SU-DHL-6 (cell line): ENCODE measurements around the gene GZMB.
"Not testable (repeated sequence)": the region's sequence is repeated elsewhere in the genome, so short reads cannot be mapped to it uniquely, and the experiment has no call there.

Experiments
- H2AFZ ChIP-seq: fragments of 200-600 bp; sonication (generic); 2 replicates; pipeline ENCODE4 v1.6.1; 2014; ENCODE audit warnings: low read depth, mild to moderate bottlenecking, moderate library complexity, mixed read lengths, antibody characterized with exemption, low read length; ENCODE audit not compliant: severe bottlenecking
- H3F3A ChIP-seq: fragments of 200-600 bp; shearing (Covaris generic); 2 replicates; pipeline ENCODE4 v1.6.0; 2016; ENCODE audit warnings: antibody characterized with exemption, mild to moderate bottlenecking; ENCODE audit not compliant: insufficient read depth
- H3K27ac ChIP-seq: fragments of 200-600 bp; sonication (generic); 2 replicates; pipeline ENCODE4 v1.5.1; 2016; ENCODE audit warnings: low read depth, mild to moderate bottlenecking, low read length, moderate library complexity, mixed read lengths
- H3K27me3 ChIP-seq: fragments of 200-600 bp; sonication (generic), shearing (Covaris generic); 2 replicates; pipeline ENCODE4 v1.6.0; 2014; ENCODE audit warnings: mild to moderate bottlenecking, low read length
- H3K36me3 ChIP-seq: fragments of 200-600 bp; sonication (generic); 2 replicates; pipeline ENCODE4 v1.6.1; 2014; ENCODE audit warnings: mild to moderate bottlenecking, low read length, mixed read lengths
- H3K4me2 ChIP-seq: fragments of 300-600, 200-600 bp; shearing (Covaris generic), sonication (generic); 2 replicates; pipeline ENCODE4 v1.6.0; 2014; ENCODE audit warnings: low read length, low read depth, mild to moderate bottlenecking; ENCODE audit not compliant: poor library complexity, severe bottlenecking
- H3K4me3 ChIP-seq: fragments of 200-600 bp; sonication (generic); 2 replicates; pipeline ENCODE4 v1.5.1; 2014; ENCODE audit warnings: antibody characterized with exemption, low read length, mild to moderate bottlenecking, mixed read lengths; ENCODE audit not compliant: insufficient read depth, poor library complexity, severe bottlenecking
- H3K79me2 ChIP-seq: fragments of 200-600 bp; sonication (generic); 2 replicates; pipeline ENCODE4 v1.6.1; 2014; ENCODE audit warnings: mild to moderate bottlenecking, low read length, moderate library complexity; ENCODE audit not compliant: insufficient read depth
- H3K9ac ChIP-seq: fragments of 200-600 bp; sonication (generic); 2 replicates; pipeline ENCODE4 v1.7.0; 2014; ENCODE audit warnings: mild to moderate bottlenecking, low read length
- H3K9me2 ChIP-seq: fragments of 200-600 bp; sonication (generic); replicated peaks from 2 replicates; pipeline ENCODE4 v1.6.1; 2014; ENCODE audit warnings: low read length; ENCODE audit not compliant: insufficient read depth
- H3K9me3 ChIP-seq: fragments of 200-600 bp; sonication (generic); 2 replicates; pipeline ENCODE4 v1.6.1; 2014; ENCODE audit warnings: low read length, mixed read lengths; ENCODE audit not compliant: insufficient read depth
- H4K20me1 ChIP-seq: fragments of 200-600 bp; sonication (generic); 2 replicates; pipeline ENCODE4 v1.6.1; 2014; ENCODE audit warnings: low read depth, mild to moderate bottlenecking, antibody characterized with exemption, low read length, moderate library complexity, mixed read lengths
- EZH2phosphoT487 ChIP-seq: fragments of 200-600 bp; sonication (generic), shearing (Covaris generic); conservative IDR thresholded peaks from 2 replicates; pipeline ENCODE4 v1.6.1; 2018; ENCODE audit warnings: mild to moderate bottlenecking, antibody characterized with exemption, low read length, moderate library complexity, mixed read lengths
- TF ChIP-seq, protein P1 (sequence below): fragments of 200-600 bp; sonication (generic); IDR thresholded peaks from one replicate; pipeline ENCODE4 v1.5.1; 2017; ENCODE audit warnings: antibody characterized with exemption, mild to moderate bottlenecking, low read length, moderate library complexity; ENCODE audit not compliant: insufficient read depth, poor library complexity, severe bottlenecking

The GZMB gene

GRCh38 chr14:24664366-24664765 lies 30.4 kb upstream of the GZMB start:
- Histone ChIP-seq H3K79me2 (no peaks in the 10 kb centered on the region), H3K27ac (no peak overlapping the region), H3K9me3 (no peaks in the 10 kb centered on the region), H3K9ac (no peak overlapping the region), H2AFZ (no peak overlapping the region), H3K4me3 (no peak overlapping the region), H3K9me2 (no peaks in the 10 kb centered on the region), H3K36me3 (no peaks in the 10 kb centered on the region), H3F3A (no peaks in the 10 kb centered on the region), H3K4me2 (no peak overlapping the region), H4K20me1 (no peaks in the 10 kb centered on the region), H3K27me3 (no peaks in the 10 kb centered on the region)
- TF ChIP-seq, protein P1, sequence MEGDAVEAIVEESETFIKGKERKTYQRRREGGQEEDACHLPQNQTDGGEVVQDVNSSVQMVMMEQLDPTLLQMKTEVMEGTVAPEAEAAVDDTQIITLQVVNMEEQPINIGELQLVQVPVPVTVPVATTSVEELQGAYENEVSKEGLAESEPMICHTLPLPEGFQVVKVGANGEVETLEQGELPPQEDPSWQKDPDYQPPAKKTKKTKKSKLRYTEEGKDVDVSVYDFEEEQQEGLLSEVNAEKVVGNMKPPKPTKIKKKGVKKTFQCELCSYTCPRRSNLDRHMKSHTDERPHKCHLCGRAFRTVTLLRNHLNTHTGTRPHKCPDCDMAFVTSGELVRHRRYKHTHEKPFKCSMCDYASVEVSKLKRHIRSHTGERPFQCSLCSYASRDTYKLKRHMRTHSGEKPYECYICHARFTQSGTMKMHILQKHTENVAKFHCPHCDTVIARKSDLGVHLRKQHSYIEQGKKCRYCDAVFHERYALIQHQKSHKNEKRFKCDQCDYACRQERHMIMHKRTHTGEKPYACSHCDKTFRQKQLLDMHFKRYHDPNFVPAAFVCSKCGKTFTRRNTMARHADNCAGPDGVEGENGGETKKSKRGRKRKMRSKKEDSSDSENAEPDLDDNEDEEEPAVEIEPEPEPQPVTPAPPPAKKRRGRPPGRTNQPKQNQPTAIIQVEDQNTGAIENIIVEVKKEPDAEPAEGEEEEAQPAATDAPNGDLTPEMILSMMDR = no peak
- no peak for TF ChIP-seq EZH2phosphoT487

- H3K27ac ChIP-seq = no peak overlapping the region
- no peaks in the 10 kb centered on the region for H3K79me2 ChIP-seq
- no peaks in the 10 kb centered on the region for H3K9me2 ChIP-seq
- TF ChIP-seq EZH2phosphoT487 = no peak
- TF ChIP-seq, protein P1 = no peak
- no peak overlapping the region for H3K4me2 ChIP-seq
- no peak overlapping the region for H3K9ac ChIP-seq
- H3K27me3 ChIP-seq = no peaks in the 10 kb centered on the region
- H3K4me3 ChIP-seq = no peak overlapping the region
- H3F3A ChIP-seq = no peaks in the 10 kb centered on the region
- H2AFZ ChIP-seq = no peak overlapping the region
- H4K20me1 ChIP-seq = no peaks in the 10 kb centered on the region
- H3K36me3 ChIP-seq = no peaks in the 10 kb centered on the region
- no peaks in the 10 kb centered on the region for H3K9me3 ChIP-seq
Measured at GRCh38 chr14:24662753-24663152, 28.8 kb upstream of the GZMB start.

DNA sequence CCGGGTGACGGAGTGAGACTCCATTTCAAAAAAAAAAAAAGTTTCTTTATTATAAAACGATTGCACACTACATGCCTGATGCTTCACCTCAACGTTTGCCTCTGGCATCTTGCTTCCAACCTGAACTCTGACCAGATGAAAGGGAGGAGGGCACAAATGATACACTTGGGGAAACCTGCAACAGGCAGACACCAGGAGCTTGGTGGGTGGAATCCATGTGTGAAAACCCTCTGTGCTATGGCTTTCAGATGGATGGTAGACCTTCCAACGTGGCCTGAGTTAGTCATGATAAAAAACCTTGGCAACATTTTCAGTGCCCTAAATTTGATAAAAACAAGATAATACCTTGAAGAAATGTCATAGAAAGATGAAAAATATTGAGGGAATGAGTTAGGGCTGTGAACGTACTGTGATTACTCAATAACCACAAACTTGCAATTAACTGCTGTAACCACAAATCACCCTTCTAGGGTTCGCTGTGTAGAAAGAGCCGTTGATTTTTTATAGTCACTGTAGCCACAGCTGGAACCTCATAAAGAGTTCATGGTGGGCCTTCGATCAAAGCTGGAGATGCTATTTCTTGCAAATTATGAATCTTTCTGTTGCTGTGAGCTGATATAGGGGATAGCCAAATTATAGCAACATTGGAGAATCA lies 26.1 kb upstream of the GZMB start:
- H4K20me1 ChIP-seq = no peaks in the 10 kb centered on the region
- H3K36me3 ChIP-seq = no peaks in the 10 kb centered on the region
- H2AFZ ChIP-seq = no peak overlapping the region
- no peaks in the 10 kb centered on the region for H3K9me3 ChIP-seq
- no peaks in the 10 kb centered on the region for H3F3A ChIP-seq
- H3K9me2 ChIP-seq = no peaks in the 10 kb centered on the region
- no peak overlapping the region for H3K27ac ChIP-seq
- no peaks in the 10 kb centered on the region for H3K27me3 ChIP-seq
- no peak overlapping the region for H3K4me3 ChIP-seq
- TF ChIP-seq, protein P1 = no peak
- TF ChIP-seq EZH2phosphoT487 = no peak
- no peak overlapping the region for H3K4me2 ChIP-seq
- no peak overlapping the region for H3K9ac ChIP-seq
- no peaks in the 10 kb centered on the region for H3K79me2 ChIP-seq

GRCh38 chr14:24648361-24648760 lies 14.4 kb upstream of the GZMB start:
- H3K36me3 ChIP-seq, H4K20me1 ChIP-seq, H3K9me2 ChIP-seq, H3K9ac ChIP-seq, H3K27ac ChIP-seq, H3K4me2 ChIP-seq, H3K27me3 ChIP-seq, H3K9me3 ChIP-seq, H3K79me2 ChIP-seq, H3K4me3 ChIP-seq, H3F3A ChIP-seq, H2AFZ ChIP-seq: not testable (repeated sequence)
